Measurements from ENCODE around the gene VAPB. TPM values are rescaled to one million over a fixed set of nuclear protein-coding genes. Genes with fewer than 3 reads are reported as not detected.

Gene VAPB
- total and polyA plus RNA-seq, 4 donors, result 20.9 to 50.6 (median 35.3) TPM

DNA sequence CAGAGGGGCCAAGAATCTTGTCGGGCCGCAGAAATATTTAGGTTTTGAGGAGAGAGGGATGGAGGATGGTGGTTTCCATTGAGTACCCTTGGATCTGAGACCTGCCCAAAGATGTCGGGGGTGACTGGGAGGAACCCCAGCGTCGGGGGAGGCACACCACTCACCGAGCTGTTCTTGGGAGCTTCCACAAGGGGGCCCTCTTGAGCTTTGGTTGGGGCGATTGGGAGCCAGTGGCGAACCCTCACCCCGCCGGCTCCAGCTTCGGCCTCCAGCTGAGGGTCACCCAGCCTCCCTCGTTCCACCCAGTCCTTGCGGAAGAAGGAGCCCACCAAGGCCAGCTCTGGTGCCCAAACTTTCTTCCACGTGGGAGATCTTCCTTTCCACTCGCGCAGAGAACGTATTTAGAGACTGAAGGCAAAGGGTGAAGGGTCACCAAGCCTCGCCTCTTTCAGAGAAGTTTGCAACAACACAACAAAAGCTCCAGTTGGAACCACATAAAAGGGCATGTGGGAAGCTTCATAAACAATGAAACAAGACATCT lies 92.5 kb downstream of the VAPB start:
- ATAC-seq (ENCODE audit: low FRiP score) (peak; percentile 74), DNase-seq (peak in 1 of 2 donors; percentile 75)
- intact Hi-C loops (cut with DNase I), result no loop called here
- Histone ChIP-seq H3K36me3 (ENCODE audit: control insufficient read depth in 1 of 2, insufficient read depth in 2 of 2, low read length in 1 of 2) (no peaks in the 10 kb centered on the region), H3K9me3 (ENCODE audit: control insufficient read depth, low read length) (peaks cover 1% of the 10 kb centered on the region), H3K4me3 (ENCODE audit: low read length in 2 of 2) (no peak overlapping the region), H3K27ac (ENCODE audit: low read depth in 1 of 2, low read length in 2 of 2) (no peak overlapping the region), H3K27me3 (ENCODE audit: control insufficient read depth in 1 of 2, insufficient read depth in 2 of 2, low read length in 1 of 2) (no peaks in the 10 kb centered on the region), H3K4me1 (ENCODE audit: control insufficient read depth in 1 of 2, insufficient read depth in 2 of 2, low read length in 2 of 2) (no peaks in the 10 kb centered on the region)
- WGBS, 2 donors, result 28 to 37% methylated on average over 18 of the region's 18 CpGs

DNA sequence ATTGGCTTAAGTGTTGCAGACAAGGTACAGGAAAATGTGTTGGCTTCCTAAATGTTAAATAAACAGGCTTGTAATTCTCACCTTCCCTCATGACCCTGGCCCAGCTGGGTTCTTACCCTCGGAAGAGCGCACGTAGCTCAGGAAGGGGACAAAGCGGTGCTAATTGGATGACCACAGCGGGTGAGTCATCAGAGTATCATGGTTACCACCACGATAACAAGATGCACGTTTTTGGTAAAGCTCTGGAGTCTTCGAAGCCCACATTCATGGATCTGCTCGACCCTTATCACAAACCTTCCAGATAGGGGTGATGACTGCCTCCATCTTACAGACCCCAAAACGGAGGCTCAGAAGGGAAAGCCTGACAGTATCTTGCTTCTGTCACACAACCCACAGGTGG lies 93.4 kb downstream of the VAPB start:
- H3K4me1 ChIP-seq (ENCODE audit: control insufficient read depth in 1 of 2, insufficient read depth in 2 of 2, low read length in 2 of 2), result no peaks in the 10 kb centered on the region
- H3K36me3 ChIP-seq (ENCODE audit: control insufficient read depth in 1 of 2, insufficient read depth in 2 of 2, low read length in 1 of 2), result no peaks in the 10 kb centered on the region
- no peak overlapping the region for H3K4me3 ChIP-seq (ENCODE audit: low read length in 2 of 2)
- no peak for DNase-seq
- H3K27me3 ChIP-seq (ENCODE audit: control insufficient read depth in 1 of 2, insufficient read depth in 2 of 2, low read length in 1 of 2), result no peaks in the 10 kb centered on the region
- no peak overlapping the region for H3K27ac ChIP-seq (ENCODE audit: low read depth in 1 of 2, low read length in 2 of 2)
- ATAC-seq (ENCODE audit: low FRiP score), result no peak
- peaks cover 1% of the 10 kb centered on the region for H3K9me3 ChIP-seq (ENCODE audit: control insufficient read depth, low read length)
- 70 to 79% methylated on average over 10 of the region's 10 CpGs for WGBS, 2 donors
- intact Hi-C loops (cut with DNase I), result no loop called here

DNA sequence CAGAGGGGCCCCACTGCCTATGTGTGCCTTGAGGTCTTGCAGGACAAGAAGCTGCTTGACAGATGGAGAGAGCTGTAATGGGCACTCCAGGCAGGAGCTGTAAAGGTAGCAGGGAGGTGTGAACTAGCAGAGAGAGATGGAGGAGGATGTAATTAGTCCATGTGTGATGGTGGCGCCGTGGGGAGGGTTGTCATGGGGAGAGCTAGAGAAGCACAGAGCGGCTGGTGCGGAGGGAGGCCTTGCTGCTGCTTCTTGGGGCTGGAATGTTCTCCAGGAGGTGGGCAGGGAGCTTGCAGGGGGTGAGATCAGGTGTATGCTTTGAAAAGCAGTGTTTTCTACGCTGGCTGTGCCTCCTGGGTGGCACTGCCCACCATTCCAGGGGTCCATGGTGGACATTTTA lies 94.0 kb downstream of the VAPB start:
- ATAC-seq (ENCODE audit: low FRiP score) (no peak), DNase-seq (no peak)
- Histone ChIP-seq H3K9me3 (ENCODE audit: control insufficient read depth, low read length) (peaks cover 1% of the 10 kb centered on the region), H3K4me3 (ENCODE audit: low read length in 2 of 2) (no peak overlapping the region), H3K27me3 (ENCODE audit: control insufficient read depth in 1 of 2, insufficient read depth in 2 of 2, low read length in 1 of 2) (no peaks in the 10 kb centered on the region), H3K27ac (ENCODE audit: low read depth in 1 of 2, low read length in 2 of 2) (no peak overlapping the region), H3K36me3 (ENCODE audit: control insufficient read depth in 1 of 2, insufficient read depth in 2 of 2, low read length in 1 of 2) (no peaks in the 10 kb centered on the region), H3K4me1 (ENCODE audit: control insufficient read depth in 1 of 2, insufficient read depth in 2 of 2, low read length in 2 of 2) (no peaks in the 10 kb centered on the region)
- intact Hi-C loops (cut with DNase I), result no loop called here
- WGBS, 2 donors, result 85% methylated on average over 5 of the region's 5 CpGs

DNA sequence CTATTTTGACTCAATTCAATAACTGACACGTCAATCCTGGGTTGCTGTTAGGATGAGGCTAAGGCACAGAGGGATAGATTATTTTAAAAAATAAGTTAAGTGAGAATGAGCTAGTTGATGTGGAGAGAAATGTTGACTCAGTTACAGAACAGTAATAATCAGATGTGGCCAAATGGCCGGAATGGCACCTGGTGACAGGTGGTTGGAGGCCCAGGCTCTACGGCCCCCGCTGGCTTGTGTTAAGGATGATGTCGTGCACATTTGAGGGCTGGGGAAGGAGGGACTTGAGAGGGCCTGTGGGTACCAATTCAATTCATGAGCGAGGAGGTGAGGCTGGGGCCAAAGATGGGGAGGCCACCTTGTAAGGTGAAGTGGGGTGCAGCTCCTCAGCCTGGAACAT lies 94.4 kb downstream of the VAPB start:
- H3K27me3 ChIP-seq (ENCODE audit: control insufficient read depth in 1 of 2, insufficient read depth in 2 of 2, low read length in 1 of 2), result no peaks in the 10 kb centered on the region
- no peak for ATAC-seq (ENCODE audit: low FRiP score)

DNA sequence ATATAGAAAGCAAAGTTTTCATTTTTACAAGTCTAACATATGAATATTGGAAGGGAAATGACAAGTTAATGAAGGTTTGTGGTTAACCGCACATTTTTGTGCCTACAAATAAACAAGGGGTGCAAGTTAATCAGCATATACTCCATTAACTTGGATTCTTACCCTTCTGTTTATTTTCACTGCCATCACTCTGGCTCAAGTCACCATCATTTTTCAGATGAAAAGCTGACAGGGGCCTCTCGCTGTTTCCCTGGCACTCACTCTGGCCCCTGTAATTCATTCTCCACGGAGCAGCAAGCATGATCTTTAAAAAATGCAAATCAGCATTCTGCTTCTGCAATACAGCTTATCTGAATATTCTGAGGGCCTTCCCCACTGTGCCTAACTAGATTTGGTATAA lies 96.4 kb downstream of the VAPB start:
- WGBS, 2 donors, result 48 to 58% methylated on average over 3 of the region's 3 CpGs
- H3K27me3 ChIP-seq (ENCODE audit: control insufficient read depth in 1 of 2, insufficient read depth in 2 of 2, low read length in 1 of 2), result no peaks in the 10 kb centered on the region
- DNase-seq (no peak), ATAC-seq (ENCODE audit: low FRiP score) (no peak)
- intact Hi-C loops (cut with DNase I), result no loop called here
- no peak overlapping the region for H3K4me3 ChIP-seq (ENCODE audit: low read length in 2 of 2)
- H3K4me1 ChIP-seq (ENCODE audit: control insufficient read depth in 1 of 2, insufficient read depth in 2 of 2, low read length in 2 of 2), result no peaks in the 10 kb centered on the region
- H3K27ac ChIP-seq (ENCODE audit: low read depth in 1 of 2, low read length in 2 of 2), result no peak overlapping the region
- no peaks in the 10 kb centered on the region for H3K36me3 ChIP-seq (ENCODE audit: control insufficient read depth in 1 of 2, insufficient read depth in 2 of 2, low read length in 1 of 2)
- peaks cover 3% of the 10 kb centered on the region for H3K9me3 ChIP-seq (ENCODE audit: control insufficient read depth, low read length)

More for the DNA sequence above, 94.4 kb downstream of the VAPB start:
- no peak for DNase-seq
- Histone ChIP-seq H3K27ac (ENCODE audit: low read depth in 1 of 2, low read length in 2 of 2) (no peak overlapping the region), H3K4me1 (ENCODE audit: control insufficient read depth in 1 of 2, insufficient read depth in 2 of 2, low read length in 2 of 2) (no peaks in the 10 kb centered on the region), H3K4me3 (ENCODE audit: low read length in 2 of 2) (no peak overlapping the region), H3K9me3 (ENCODE audit: control insufficient read depth, low read length) (peaks cover 1% of the 10 kb centered on the region), H3K36me3 (ENCODE audit: control insufficient read depth in 1 of 2, insufficient read depth in 2 of 2, low read length in 1 of 2) (no peaks in the 10 kb centered on the region)
- WGBS, 2 donors, result 88 to 92% methylated on average over 6 of the region's 6 CpGs
- intact Hi-C loops (cut with DNase I), result no loop called here

DNA sequence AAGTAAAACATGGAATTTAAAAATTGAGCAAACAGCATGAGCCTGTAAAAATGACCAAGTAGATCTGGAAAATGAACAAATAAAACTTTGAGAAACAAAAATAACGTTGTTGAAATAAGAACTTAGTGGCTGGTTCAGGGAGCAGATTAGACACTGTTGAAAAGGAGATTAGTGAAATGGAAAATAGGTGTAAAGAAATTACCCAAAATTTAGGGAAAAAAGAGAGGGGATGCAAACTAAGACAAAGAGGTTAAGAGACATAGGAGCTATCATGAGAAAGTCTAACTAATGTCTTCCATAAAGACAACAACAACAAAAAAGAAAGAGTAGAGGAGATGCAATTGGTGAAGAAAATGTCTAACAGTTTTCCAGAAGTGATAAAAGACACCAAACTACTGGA lies 97.2 kb downstream of the VAPB start:
- H3K27me3 ChIP-seq (ENCODE audit: control insufficient read depth in 1 of 2, insufficient read depth in 2 of 2, low read length in 1 of 2), result no peaks in the 10 kb centered on the region
- DNase-seq (no peak), ATAC-seq (ENCODE audit: low FRiP score) (no peak)
- WGBS, 2 donors, result 29 to 49% methylated on average over 1 of the region's 1 CpG
- intact Hi-C loops (cut with DNase I), result no loop called here
- H3K4me3 ChIP-seq (ENCODE audit: low read length in 2 of 2), result no peak overlapping the region
- H3K4me1 ChIP-seq (ENCODE audit: control insufficient read depth in 1 of 2, insufficient read depth in 2 of 2, low read length in 2 of 2), result no peaks in the 10 kb centered on the region
- no peaks in the 10 kb centered on the region for H3K36me3 ChIP-seq (ENCODE audit: control insufficient read depth in 1 of 2, insufficient read depth in 2 of 2, low read length in 1 of 2)
- H3K9me3 ChIP-seq (ENCODE audit: control insufficient read depth, low read length), result peaks cover 3% of the 10 kb centered on the region
- no peak overlapping the region for H3K27ac ChIP-seq (ENCODE audit: low read depth in 1 of 2, low read length in 2 of 2)

DNA sequence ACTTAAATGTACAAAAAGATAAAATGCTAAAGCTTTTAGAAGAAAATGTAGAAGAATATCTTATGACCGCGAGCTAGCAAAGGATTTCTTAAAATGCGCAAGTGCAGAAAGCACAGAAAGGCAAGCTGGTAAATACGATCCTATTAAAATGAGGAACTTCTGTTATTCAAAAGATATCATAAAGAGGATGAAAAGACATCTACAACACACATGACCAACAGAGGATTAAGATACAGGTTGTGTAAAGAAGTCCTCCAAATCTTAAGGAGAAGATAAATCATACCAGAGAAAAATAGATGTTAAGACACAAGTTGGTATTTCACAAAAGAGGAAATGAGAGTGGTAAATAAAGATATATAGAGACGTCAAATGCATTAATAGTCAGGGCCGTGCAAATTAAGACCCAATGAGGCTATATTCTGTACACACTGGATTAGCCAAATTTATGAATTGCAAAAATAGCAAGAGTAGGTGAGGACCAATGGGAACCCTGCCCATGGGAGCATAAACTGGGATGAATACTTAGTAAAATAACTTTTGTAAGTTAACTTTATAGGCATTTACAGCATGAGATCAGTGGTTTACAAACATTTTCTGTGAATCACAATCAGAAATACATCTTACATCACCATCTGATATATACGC lies 103.2 kb downstream of the VAPB start:
- Histone ChIP-seq H3K27ac (ENCODE audit: low read depth in 1 of 2, low read length in 2 of 2) (no peak overlapping the region), H3K9me3 (ENCODE audit: control insufficient read depth, low read length) (peaks cover 3% of the 10 kb centered on the region), H3K27me3 (ENCODE audit: control insufficient read depth in 1 of 2, insufficient read depth in 2 of 2, low read length in 1 of 2) (no peaks in the 10 kb centered on the region), H3K4me1 (ENCODE audit: control insufficient read depth in 1 of 2, insufficient read depth in 2 of 2, low read length in 2 of 2) (no peaks in the 10 kb centered on the region), H3K4me3 (ENCODE audit: low read length in 2 of 2) (no peak overlapping the region), H3K36me3 (ENCODE audit: control insufficient read depth in 1 of 2, insufficient read depth in 2 of 2, low read length in 1 of 2) (no peaks in the 10 kb centered on the region)
- DNase-seq (no peak), ATAC-seq (ENCODE audit: low FRiP score) (no peak)
- intact Hi-C loops (cut with DNase I), result no loop called here
- 81 to 85% methylated on average over 7 of the region's 7 CpGs for WGBS, 2 donors

DNA sequence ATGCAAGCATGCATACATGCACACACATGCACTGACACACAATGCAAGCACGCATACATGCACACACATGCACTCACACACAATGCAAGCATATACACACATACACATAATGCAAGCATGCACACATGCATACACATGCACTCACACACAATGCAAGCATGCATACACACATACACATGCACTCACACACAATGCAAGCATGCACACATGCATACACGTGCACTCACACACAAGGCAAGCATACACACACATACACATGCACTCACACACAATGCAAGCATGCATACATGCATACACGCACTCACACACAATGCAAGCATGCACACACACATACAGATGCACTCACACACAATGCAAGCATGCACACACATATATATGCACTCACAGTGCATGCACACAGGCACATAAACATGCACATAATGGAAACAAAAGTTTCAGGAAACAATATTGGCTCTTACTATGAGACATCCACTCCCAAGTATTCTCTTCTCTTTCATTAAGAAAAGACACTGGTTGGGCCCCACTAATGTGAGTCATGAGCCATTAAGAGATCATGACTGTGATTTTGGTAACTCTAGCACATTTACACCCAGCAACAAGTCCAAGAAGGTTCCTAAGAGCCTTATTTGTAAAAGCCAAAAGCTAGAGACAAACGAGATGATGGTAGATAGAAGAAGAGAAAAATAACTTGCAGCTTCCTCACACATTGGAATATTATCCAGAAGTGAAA lies 103.9 kb downstream of the VAPB start:
- intact Hi-C loops (cut with DNase I), result no loop called here
- 83 to 85% methylated on average over 4 of the region's 4 CpGs for WGBS, 2 donors

More for the DNA sequence above, 103.9 kb downstream of the VAPB start:
- Histone ChIP-seq H3K27me3 (ENCODE audit: control insufficient read depth in 1 of 2, insufficient read depth in 2 of 2, low read length in 1 of 2) (no peaks in the 10 kb centered on the region), H3K9me3 (ENCODE audit: control insufficient read depth, low read length) (peaks cover 3% of the 10 kb centered on the region), H3K4me1 (ENCODE audit: control insufficient read depth in 1 of 2, insufficient read depth in 2 of 2, low read length in 2 of 2) (no peaks in the 10 kb centered on the region), H3K4me3 (ENCODE audit: low read length in 2 of 2) (no peak overlapping the region), H3K36me3 (ENCODE audit: control insufficient read depth in 1 of 2, insufficient read depth in 2 of 2, low read length in 1 of 2) (no peaks in the 10 kb centered on the region), H3K27ac (ENCODE audit: low read depth in 1 of 2, low read length in 2 of 2) (no peak overlapping the region)
- DNase-seq (no peak), ATAC-seq (ENCODE audit: low FRiP score) (no peak)
